Naive thymus-derived CD4-positive, alpha-beta T cell (primary cell): ENCODE results near the gene AKAP13. TPM values are rescaled to one million over a fixed set of nuclear protein-coding genes. Genes with fewer than 3 reads are reported as not detected.
A peak's percentile ranks its signal among the peaks of the same experiment; 100 is the strongest.

Source experiments
- ATAC-seq: fragments of 150-1000 bp; cut with Tn5 transposase; 2 replicates; pipeline ENCODE4 v1.10.0; 2021; ENCODE audit warnings: mild to moderate bottlenecking, moderate library complexity
- CTCF ChIA-PET: fragments of 350-600 bp; sonication (Branson Sonifier 250); formaldehyde crosslinking; loops from one replicate; lab custom pipeline; 2021; ENCODE audit warnings: antibody characterized with exemption; lab: Charles Lee
- POLR2A ChIA-PET: fragments of 350-600 bp; sonication (Branson Sonifier 250); formaldehyde crosslinking; loops from one replicate; lab custom pipeline; 2021; ENCODE audit warnings: antibody characterized with exemption, inconsistent platforms; lab: Charles Lee
- DNase-seq, 9 donors: peaks; one replicate each; pipeline versions ENCODE4 v3.0.0 to v3.0.0-alpha.2; 2020 to 2022; ENCODE audit warnings: mixed read lengths in 1 of 9
- H3K27ac ChIP-seq: one replicate; pipeline ENCODE4 v1.7.0; 2013; ENCODE audit warnings: mild to moderate bottlenecking, low read depth, low read length, moderate library complexity
- H3K27me3 ChIP-seq, 2 donors: one replicate each; pipeline ENCODE4 v1.7.0; 2013; ENCODE audit warnings: low read length in 2 of 2, mild to moderate bottlenecking in 2 of 2, moderate library complexity in 2 of 2; ENCODE audit not compliant: control insufficient read depth in 2 of 2, insufficient read depth in 2 of 2
- H3K36me3 ChIP-seq, 3 experiments: 1 replicate in 2 of 3; 2 replicates in 1 of 3; pipeline ENCODE4 v1.7.0; 2013; ENCODE audit warnings: low read length in 3 of 3, mild to moderate bottlenecking in 3 of 3, moderate library complexity in 1 of 3; ENCODE audit not compliant: insufficient read depth in 3 of 3, control insufficient read depth in 2 of 3
- H3K4me1 ChIP-seq, 2 donors: one replicate each; pipeline ENCODE4 v1.7.0; 2013; ENCODE audit warnings: low read length in 2 of 2, mild to moderate bottlenecking in 2 of 2, moderate library complexity in 1 of 2; ENCODE audit not compliant: control insufficient read depth in 2 of 2, insufficient read depth in 2 of 2
- H3K4me3 ChIP-seq: 2 replicates; pipeline ENCODE4 v1.7.0; 2013; ENCODE audit warnings: mild to moderate bottlenecking, low read length
- H3K9me3 ChIP-seq, 3 experiments: 1 replicate in 2 of 3; 2 replicates in 1 of 3; pipeline ENCODE4 v1.7.0; 2013; ENCODE audit warnings: low read length in 3 of 3; ENCODE audit not compliant: control insufficient read depth in 2 of 3
- H3K27ac Mint-ChIP-seq, 9 donors: one replicate each; pipeline ENCODE4 v1.8.0; 2020 to 2022; ENCODE audit warnings: mixed read lengths in 9 of 9, mild to moderate bottlenecking in 8 of 9, moderate library complexity in 5 of 9, inconsistent platforms in 2 of 9
- H3K27me3 Mint-ChIP-seq, 5 donors: one replicate each; pipeline ENCODE4 v1.8.0; 2021 to 2022; ENCODE audit warnings: mixed read lengths in 5 of 5, mild to moderate bottlenecking in 1 of 5
- H3K36me3 Mint-ChIP-seq, 5 donors: one replicate each; pipeline ENCODE4 v1.8.0; 2020 to 2022; ENCODE audit warnings: mixed read lengths in 5 of 5, mild to moderate bottlenecking in 3 of 5, inconsistent platforms in 1 of 5
- H3K4me1 Mint-ChIP-seq, 7 donors: one replicate each; pipeline ENCODE4 v1.8.0; 2020 to 2022; ENCODE audit warnings: mixed read lengths in 7 of 7, mild to moderate bottlenecking in 3 of 7, inconsistent platforms in 1 of 7
- H3K4me3 Mint-ChIP-seq, 10 donors: one replicate each; pipeline ENCODE4 v1.8.0; 2020 to 2022; ENCODE audit warnings: mild to moderate bottlenecking in 10 of 10, mixed read lengths in 10 of 10, moderate library complexity in 6 of 10, inconsistent platforms in 2 of 10
- H3K9me3 Mint-ChIP-seq, 11 donors: one replicate each; pipeline ENCODE4 v1.8.0; 2020 to 2022; ENCODE audit warnings: mixed read lengths in 11 of 11, mild to moderate bottlenecking in 4 of 11, inconsistent platforms in 1 of 11, moderate library complexity in 1 of 11
- intact Hi-C, 2 donors: fragments of 100-400 bp; cut with micrococcal nuclease; formaldehyde crosslinking; loops; one replicate each; pipeline ENCODE4 v1.15.1; 2023
- polyA plus RNA-seq, 2 donors: library from polyadenylated mRNA; unstranded; fragments of 300-500 nt; fragmentation: Illumina TruSeq; gene quantifications; one replicate each; pipeline ENCODE4 v1.2.3, GENCODE V29; 2021
- total RNA-seq, 6 experiments: library from RNA in 5 of 6; stranded (reverse) in 5 of 6; gene quantifications; 1 replicate in 5 of 6; 2 replicates in 1 of 6; pipeline ENCODE4 v1.2.3 and lab custom pipeline; 2021 to 2026

AKAP13 gene
- total and polyA plus RNA-seq, 7 experiments from 2014 or later, result 108 to 400 (median 231) TPM

GRCh38 chr15:85693277-85693676, 312.9 kb downstream of the AKAP13 start:
- no peaks in the 10 kb centered on the region for H3K9me3 Mint-ChIP-seq
- peak overlapping the region; percentile 90 to 99 (median 98) for H3K4me3 Mint-ChIP-seq
- CTCF ChIA-PET, result interaction anchor here (0.5 to 0.8 kb wide), 2 partner anchors 13 to 20 kb away, joined by 3 to 4 read pairs; no protein-coding TSS in a partner anchor
- H3K36me3 ChIP-seq, result peaks cover 9 to 37% (median 31%) of the 10 kb centered on the region in 3 experiments
- peak overlapping the region; percentile 83 for H3K4me3 ChIP-seq
- no peaks in the 10 kb centered on the region for H3K27me3 Mint-ChIP-seq
- peaks cover 22 to 44% (median 33%) of the 10 kb centered on the region in 5 donors for H3K36me3 Mint-ChIP-seq
- peak overlapping the region; percentile 88 for H3K27ac ChIP-seq
- DNase-seq (no peak), ATAC-seq (no peak)
- no peaks in the 10 kb centered on the region for H3K9me3 ChIP-seq
- H3K4me1 ChIP-seq, result peaks cover 38 to 45% of the 10 kb centered on the region in 2 donors
- peak overlapping the region; percentile 78 to 99 (median 97) for H3K27ac Mint-ChIP-seq
- peaks cover 43 to 82% (median 72%) of the 10 kb centered on the region in 7 donors for H3K4me1 Mint-ChIP-seq
- intact Hi-C loops, result loop anchor here in 1 of 2 donors (5.0 kb wide), 1 partner anchor 376 kb away; no protein-coding TSS in a partner anchor
- POLR2A ChIA-PET, result interaction anchor here (1.1 to 5.1 kb wide), 2 partner anchors 9 to 10 kb away, joined by 3 to 50 read pairs; no protein-coding TSS in a partner anchor
- no peaks in the 10 kb centered on the region for H3K27me3 ChIP-seq

- ChIA-PET POLR2A (interaction anchor here (1.0 kb wide), 1 partner anchor 76 kb away, joined by 6 read pairs; no protein-coding TSS in a partner anchor), CTCF (interaction anchor here (0.5 to 0.6 kb wide), 2 partner anchors 14 to 205 kb away, joined by 3 to 4 read pairs; no protein-coding TSS in a partner anchor)
- Histone ChIP-seq H3K4me1 (peaks cover 30 to 37% of the 10 kb centered on the region in 2 donors), H3K4me3 (peak overlapping the region; percentile 8), H3K27me3 (no peaks in the 10 kb centered on the region), H3K27ac (peak overlapping the region; percentile 88), H3K9me3 (no peaks in the 10 kb centered on the region), H3K36me3 (peaks cover 9 to 37% (median 31%) of the 10 kb centered on the region in 3 experiments)
- H3K9me3 Mint-ChIP-seq, result no peaks in the 10 kb centered on the region
- ATAC-seq, result no peak
- DNase-seq, result no peak
- no peaks in the 10 kb centered on the region for H3K27me3 Mint-ChIP-seq
- peak overlapping the region in 6 of 10 donors; percentile 90 to 99 (median 98) for H3K4me3 Mint-ChIP-seq
- intact Hi-C loops, result loop anchor here in 1 of 2 donors (5.0 kb wide), 1 partner anchor 377 kb away; no protein-coding TSS in a partner anchor
- H3K4me1 Mint-ChIP-seq, result peaks cover 37 to 77% (median 66%) of the 10 kb centered on the region in 7 donors
- H3K36me3 Mint-ChIP-seq, result peaks cover 22 to 44% (median 33%) of the 10 kb centered on the region in 5 donors
- peak overlapping the region in 6 of 9 donors; percentile 26 to 98 (median 93) for H3K27ac Mint-ChIP-seq
Measured at GRCh38 chr15:85694091-85694490, 313.7 kb downstream of the AKAP13 start.

- H3K27ac Mint-ChIP-seq, result peak overlapping the region; percentile 37 to 98 (median 94)
- intact Hi-C loops, result loop anchor here (10.0 kb wide), 2 partner anchors 296 to 966 kb away; no protein-coding TSS in a partner anchor
- no peaks in the 10 kb centered on the region for H3K27me3 ChIP-seq
- POLR2A ChIA-PET, result no interaction called here
- H3K9me3 ChIP-seq, result no peaks in the 10 kb centered on the region
- H3K27me3 Mint-ChIP-seq, result no peaks in the 10 kb centered on the region
- H3K4me1 Mint-ChIP-seq, result peaks cover 41 to 88% (median 77%) of the 10 kb centered on the region in 7 donors
- CTCF ChIA-PET, result no interaction called here
- H3K4me1 ChIP-seq, result peaks cover 39 to 62% of the 10 kb centered on the region in 2 donors
- H3K36me3 Mint-ChIP-seq, result peaks cover 8 to 32% (median 24%) of the 10 kb centered on the region in 5 donors
- no peak overlapping the region for H3K27ac ChIP-seq
- no peak for DNase-seq
- peak overlapping the region in 7 of 10 donors; percentile 8 to 59 (median 25) for H3K4me3 Mint-ChIP-seq
- ATAC-seq, result no peak
- H3K9me3 Mint-ChIP-seq, result no peaks in the 10 kb centered on the region
- H3K4me3 ChIP-seq, result no peak overlapping the region
- peaks cover 0 to 17% (median 11%) of the 10 kb centered on the region in 3 experiments for H3K36me3 ChIP-seq
Measured at GRCh38 chr15:85700767-85701166, 320.4 kb downstream of the AKAP13 start.

- CTCF ChIA-PET, result no interaction called here
- H3K36me3 ChIP-seq, result peaks cover 0 to under 1% (median 0%) of the 10 kb centered on the region in 3 experiments
- H3K4me3 Mint-ChIP-seq, result peak overlapping the region; percentile 35 to 89 (median 82)
- ATAC-seq (peak; percentile 45), DNase-seq (peak in 4 of 9 donors; percentile 16 to 52 (median 28))
- peaks cover 45 to 90% (median 80%) of the 10 kb centered on the region in 7 donors for H3K4me1 Mint-ChIP-seq
- no peaks in the 10 kb centered on the region for H3K9me3 ChIP-seq
- no peaks in the 10 kb centered on the region for H3K27me3 Mint-ChIP-seq
- no peaks in the 10 kb centered on the region for H3K9me3 Mint-ChIP-seq
- H3K4me1 ChIP-seq, result peaks cover 52 to 74% of the 10 kb centered on the region in 2 donors
- intact Hi-C loops, result loop anchor here (1.0 to 10.0 kb wide), 5 partner anchors 12 to 968 kb away; partner anchors contain the start of gene AKAP13 (in 1 of the 2)
- peak overlapping the region; percentile 88 to 98 (median 94) for H3K27ac Mint-ChIP-seq
- peaks cover 4 to 26% (median 12%) of the 10 kb centered on the region in 5 donors for H3K36me3 Mint-ChIP-seq
- peak overlapping the region; percentile 78 for H3K27ac ChIP-seq
- POLR2A ChIA-PET, result interaction anchor here (1.0 to 3.9 kb wide), 2 partner anchors 11 to 122 kb away, joined by 3 to 50 read pairs; no protein-coding TSS in a partner anchor
- H3K27me3 ChIP-seq, result no peaks in the 10 kb centered on the region
- H3K4me3 ChIP-seq, result peak overlapping the region; percentile 50
Measured at GRCh38 chr15:85702321-85703101, 322.1 kb downstream of the AKAP13 start.

- DNase-seq, result no peak
- no peak for ATAC-seq
- Mint-ChIP-seq H3K4me3 (peak overlapping the region in 9 of 10 donors; percentile 45 to 89 (median 75)), H3K4me1 (peaks cover 57 to 96% (median 91%) of the 10 kb centered on the region in 7 donors), H3K36me3 (peaks cover 4 to 28% (median 13%) of the 10 kb centered on the region in 5 donors), H3K27me3 (no peaks in the 10 kb centered on the region), H3K9me3 (no peaks in the 10 kb centered on the region), H3K27ac (peak overlapping the region; percentile 86 to 98 (median 95))
- intact Hi-C loops, result loop anchor here (10.0 kb wide), 2 partner anchors 299 to 969 kb away; no protein-coding TSS in a partner anchor
- peaks cover 0 to 8% (median 7%) of the 10 kb centered on the region in 3 experiments for H3K36me3 ChIP-seq
- H3K4me3 ChIP-seq, result peak overlapping the region; percentile 31
- ChIA-PET POLR2A (interaction anchor here (3.9 kb wide), 1 partner anchor 13 kb away, joined by 50 read pairs; no protein-coding TSS in a partner anchor), CTCF (no interaction called here)
- peaks cover 67 to 82% of the 10 kb centered on the region in 2 donors for H3K4me1 ChIP-seq
- H3K27me3 ChIP-seq, result no peaks in the 10 kb centered on the region
- H3K9me3 ChIP-seq, result no peaks in the 10 kb centered on the region
- H3K27ac ChIP-seq, result peak overlapping the region; percentile 64
Measured at GRCh38 chr15:85704066-85704465, 323.7 kb downstream of the AKAP13 start.
